SW480 (cell line): Measurements from ENCODE around the gene B3GNT5.
A peak's percentile ranks its signal among the peaks of the same experiment; 100 is the strongest.

Source experiments
- DNase-seq: peaks from one replicate; pipeline ENCODE4 v3.0.0-alpha.2; 2016; ENCODE audit warnings: low spot score

B3GNT5 gene

DNA sequence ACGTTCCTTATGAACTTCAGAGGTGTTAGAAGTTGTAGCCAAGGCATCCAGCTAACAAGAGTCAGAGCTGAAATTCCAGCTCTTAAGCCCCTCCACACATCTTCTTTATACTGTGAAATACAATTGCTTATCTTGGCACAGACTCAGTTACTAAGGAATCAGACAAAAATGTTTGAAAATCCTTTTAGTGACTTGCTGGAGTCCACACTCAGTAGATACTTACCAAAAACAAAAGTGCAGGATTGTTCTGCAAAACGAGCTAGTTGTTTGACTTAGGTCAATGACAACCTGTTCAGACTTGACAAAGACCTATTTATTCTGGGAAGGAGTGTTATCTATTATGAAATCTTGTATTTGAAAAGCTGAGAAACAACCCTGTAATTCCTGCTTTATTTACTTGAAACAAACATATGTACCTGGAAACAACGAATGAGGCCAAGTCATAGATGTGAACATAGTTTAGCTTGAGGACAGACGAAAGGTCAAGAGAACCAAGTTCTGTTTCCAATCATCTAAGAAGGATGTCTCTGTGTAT is 38.5 kb downstream of the B3GNT5 start:
- DNase-seq, result no peak

DNA sequence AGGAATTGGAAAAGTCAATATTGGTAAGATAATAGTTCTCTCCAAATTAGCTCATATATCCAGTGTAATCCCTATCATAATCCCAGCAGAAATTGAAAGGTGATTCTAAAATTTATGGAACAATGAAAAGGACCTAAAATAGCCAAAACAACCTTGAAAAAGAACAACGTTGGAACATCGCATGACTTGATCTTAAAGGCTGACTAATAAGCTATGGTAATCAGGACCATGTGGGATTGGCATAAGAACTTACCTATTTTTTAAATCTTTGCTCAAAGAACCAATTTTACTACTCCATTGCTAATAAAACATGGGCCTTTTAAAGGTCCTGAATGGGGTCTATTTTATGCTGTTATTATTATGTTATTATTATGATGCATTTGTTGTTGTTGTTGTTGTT is 40.9 kb downstream of the B3GNT5 start:
- DNase-seq, result no peak

DNA sequence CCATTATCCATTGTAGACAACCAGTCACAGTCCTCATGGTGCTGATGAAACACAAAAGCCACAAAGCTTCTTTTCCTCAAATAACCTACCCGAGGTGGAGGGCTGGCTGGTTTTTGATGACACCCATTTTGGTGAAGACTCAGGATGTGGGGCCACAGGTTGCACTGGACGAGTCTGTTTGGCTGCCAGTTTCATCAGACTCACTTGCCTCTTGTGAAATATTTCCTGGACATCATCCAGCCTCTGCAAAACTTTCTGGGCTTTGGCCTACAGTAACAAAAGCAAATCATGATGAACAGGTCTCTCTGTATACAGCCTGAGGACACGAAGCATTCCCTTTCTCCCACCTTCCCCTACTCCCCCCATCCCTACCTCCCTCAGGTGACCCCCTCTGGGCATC is 42.2 kb downstream of the B3GNT5 start:
- DNase-seq, result no peak

GRCh38 chr3:183296944-183297343 is 43.9 kb downstream of the B3GNT5 start:
- no peak for DNase-seq

- peak; percentile 25 for DNase-seq
These were observed 45.7 kb downstream of the B3GNT5 start for GRCh38 chr3:183298701-183299153.

GRCh38 chr3:183299976-183300375 is 46.9 kb downstream of the B3GNT5 start:
- no peak for DNase-seq

GRCh38 chr3:183300996-183301562 is 48.0 kb downstream of the B3GNT5 start:
- no peak for DNase-seq

GRCh38 chr3:183301937-183302580 is 49.0 kb downstream of the B3GNT5 start:
- no peak for DNase-seq

DNA sequence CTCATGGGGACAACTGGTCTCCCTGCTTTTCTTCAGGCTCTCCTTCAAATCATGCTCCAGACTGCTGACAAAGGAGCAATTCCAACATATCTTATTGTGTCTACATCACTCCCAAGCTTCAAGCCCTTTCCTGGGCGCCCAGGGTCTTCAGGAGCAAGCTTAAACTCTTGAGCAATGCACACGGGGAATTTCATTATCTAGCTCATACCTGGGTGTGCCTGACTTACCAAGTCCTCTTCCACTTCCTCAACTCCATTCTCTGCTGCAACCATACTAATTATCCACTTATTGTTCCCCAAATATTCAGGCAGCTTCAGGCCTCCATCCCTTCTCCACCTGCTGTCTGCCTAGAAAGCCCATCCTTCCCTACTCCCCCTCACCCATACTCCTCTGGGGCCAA is 50.6 kb downstream of the B3GNT5 start:
- no peak for DNase-seq

- DNase-seq, result peak; percentile 76
These were observed 54.0 kb downstream of the B3GNT5 start for GRCh38 chr3:183306798-183307671.

DNA sequence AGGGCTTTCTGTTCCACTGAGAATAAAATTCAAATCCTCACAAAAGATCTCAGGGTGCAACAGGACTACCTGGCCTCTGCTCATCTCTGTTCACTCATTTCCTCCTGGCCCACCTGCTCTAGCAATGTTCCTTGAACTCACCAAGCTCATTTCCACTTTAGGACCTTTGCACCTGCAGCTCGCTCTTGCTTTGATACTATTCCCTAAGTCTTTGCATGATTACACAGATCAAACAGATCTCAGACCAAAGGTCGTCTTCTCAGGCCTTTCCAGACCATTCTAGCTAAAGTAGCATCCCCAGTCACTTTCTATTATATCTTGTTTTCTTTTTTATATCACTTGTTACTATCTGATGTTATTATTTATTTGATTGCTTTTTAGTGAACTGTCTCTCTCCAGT is 54.7 kb downstream of the B3GNT5 start:
- DNase-seq, result no peak

- no peak for DNase-seq
These were observed 55.7 kb downstream of the B3GNT5 start for GRCh38 chr3:183308751-183309150.

DNA sequence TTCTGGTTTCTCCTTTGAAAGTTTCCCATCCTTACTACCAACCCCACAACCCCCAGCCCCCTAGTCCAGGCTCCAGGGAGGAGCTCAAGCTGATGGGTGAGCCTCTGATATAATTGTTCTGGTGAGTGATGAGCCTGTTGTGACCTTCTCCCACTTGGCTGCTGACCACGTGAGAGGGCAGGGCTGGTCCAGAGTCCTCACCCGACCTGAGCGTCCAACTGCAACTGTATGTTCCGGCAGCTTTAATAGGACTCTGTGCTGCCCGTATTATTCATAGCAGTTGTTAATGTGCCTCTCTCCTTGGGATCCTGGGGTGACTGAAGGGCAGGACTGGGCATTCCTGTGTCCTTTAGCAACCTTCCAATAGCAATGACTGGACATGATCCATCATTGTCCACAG is 56.2 kb downstream of the B3GNT5 start:
- no peak for DNase-seq

GRCh38 chr3:183310936-183311335 is 57.9 kb downstream of the B3GNT5 start:
- DNase-seq, result no peak

GRCh38 chr3:183312433-183312832 is 59.4 kb downstream of the B3GNT5 start:
- no peak for DNase-seq

- no peak for DNase-seq
These were observed 60.3 kb downstream of the B3GNT5 start for GRCh38 chr3:183313351-183313750.

DNA sequence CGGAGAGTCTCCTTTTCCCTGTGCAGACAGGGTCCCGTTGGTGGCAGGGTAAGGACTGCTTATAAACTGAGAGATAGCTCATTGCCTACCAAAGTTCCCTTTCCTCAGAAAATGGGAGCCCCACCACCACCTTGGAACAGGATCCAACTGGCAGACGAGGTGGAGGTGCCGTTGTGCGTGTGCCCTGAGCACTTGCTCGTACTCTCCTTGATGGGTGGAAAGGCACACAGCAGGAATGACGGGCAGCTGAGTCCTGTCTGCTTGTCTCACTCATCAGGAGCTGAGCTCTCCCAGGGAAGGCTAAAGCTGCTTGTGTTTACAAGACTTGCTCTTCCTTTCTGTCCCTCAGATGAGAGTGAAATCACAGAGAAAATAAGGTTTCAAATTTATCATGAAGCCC is 60.7 kb downstream of the B3GNT5 start:
- DNase-seq, result no peak

- DNase-seq, result no peak
These were observed 62.7 kb downstream of the B3GNT5 start for GRCh38 chr3:183315739-183316138.

- DNase-seq, result no peak
These were observed 64.2 kb downstream of the B3GNT5 start for GRCh38 chr3:183317271-183317670.

GRCh38 chr3:183317886-183318865 is 65.1 kb downstream of the B3GNT5 start:
- peak; percentile 47 for DNase-seq

DNA sequence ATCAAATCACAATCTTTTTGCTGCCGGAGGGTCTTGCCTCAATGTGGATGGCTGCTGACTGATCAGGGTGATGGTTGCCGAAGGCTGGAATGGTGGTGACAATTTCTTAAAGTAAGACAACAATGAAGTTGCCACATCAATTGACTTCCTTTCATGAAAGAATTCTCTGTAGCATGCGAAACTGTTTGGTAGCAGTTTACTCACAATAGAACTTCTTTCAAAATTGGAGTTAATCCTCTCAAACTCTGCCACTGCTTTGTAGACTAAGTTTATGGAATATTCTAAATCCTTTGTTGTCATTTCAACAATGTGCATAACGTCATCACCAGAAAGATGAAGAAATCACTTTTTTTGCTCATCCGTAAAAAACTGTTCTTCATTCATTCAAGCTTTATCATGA is 65.8 kb downstream of the B3GNT5 start:
- DNase-seq, result peak; percentile 31

GRCh38 chr3:183319371-183319770 is 66.3 kb downstream of the B3GNT5 start:
- DNase-seq, result no peak
